Hepatocyte (in vitro differentiated cells): ENCODE data around the gene SHH.

Source experiments
- EZH2 ChIP-seq: fragments of 200-600 bp; sonication (generic); IDR thresholded peaks from 2 replicates; pipeline ENCODE4 v1.6.1; 2016; ENCODE audit warnings: antibody characterized with exemption, mild to moderate bottlenecking, borderline replicate concordance
- TF ChIP-seq, protein P1 (sequence below): fragments of 200-600 bp; sonication (generic); IDR thresholded peaks from 2 replicates; pipeline ENCODE4 v1.5.1; 2016; ENCODE audit warnings: antibody characterized with exemption, mild to moderate bottlenecking; ENCODE audit not compliant: poor library complexity

DNA sequence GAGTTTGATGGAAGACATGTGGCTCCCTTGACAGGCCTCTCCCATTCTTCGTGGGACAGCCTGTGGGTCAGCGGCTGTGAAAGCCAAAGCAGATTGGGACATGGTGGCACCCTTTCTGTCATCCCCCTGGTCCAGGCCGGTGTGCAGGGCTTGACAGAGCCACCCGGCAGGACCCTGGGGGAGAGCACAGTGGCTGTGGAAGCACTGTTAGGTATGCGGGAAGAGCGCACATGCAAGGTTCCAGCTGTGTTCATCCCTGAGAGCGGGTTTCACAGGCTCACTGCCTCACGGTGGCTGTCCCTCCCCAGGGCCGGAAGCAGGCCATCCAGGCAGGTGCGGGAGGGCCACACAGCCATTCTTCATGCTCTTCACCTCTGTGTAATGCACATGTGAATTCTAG, 29.8 kb downstream of the SHH start:
- no peak for TF ChIP-seq EZH2
- TF ChIP-seq, protein P1, sequence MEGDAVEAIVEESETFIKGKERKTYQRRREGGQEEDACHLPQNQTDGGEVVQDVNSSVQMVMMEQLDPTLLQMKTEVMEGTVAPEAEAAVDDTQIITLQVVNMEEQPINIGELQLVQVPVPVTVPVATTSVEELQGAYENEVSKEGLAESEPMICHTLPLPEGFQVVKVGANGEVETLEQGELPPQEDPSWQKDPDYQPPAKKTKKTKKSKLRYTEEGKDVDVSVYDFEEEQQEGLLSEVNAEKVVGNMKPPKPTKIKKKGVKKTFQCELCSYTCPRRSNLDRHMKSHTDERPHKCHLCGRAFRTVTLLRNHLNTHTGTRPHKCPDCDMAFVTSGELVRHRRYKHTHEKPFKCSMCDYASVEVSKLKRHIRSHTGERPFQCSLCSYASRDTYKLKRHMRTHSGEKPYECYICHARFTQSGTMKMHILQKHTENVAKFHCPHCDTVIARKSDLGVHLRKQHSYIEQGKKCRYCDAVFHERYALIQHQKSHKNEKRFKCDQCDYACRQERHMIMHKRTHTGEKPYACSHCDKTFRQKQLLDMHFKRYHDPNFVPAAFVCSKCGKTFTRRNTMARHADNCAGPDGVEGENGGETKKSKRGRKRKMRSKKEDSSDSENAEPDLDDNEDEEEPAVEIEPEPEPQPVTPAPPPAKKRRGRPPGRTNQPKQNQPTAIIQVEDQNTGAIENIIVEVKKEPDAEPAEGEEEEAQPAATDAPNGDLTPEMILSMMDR = no peak
